SK-N-MC (cell line): ENCODE measurements around the gene GOLGA6A.

Experiments
- DNase-seq: peaks from one replicate; pipeline ENCODE4 v3.0.0-alpha.2; 2011; ENCODE audit warnings: low read depth, low spot score
- H3K27ac ChIP-seq: fragments of 200-600 bp; sonication (generic); 2 replicates; pipeline ENCODE4 v1.5.1; 2016; ENCODE audit warnings: mixed run types
- H3K36me3 ChIP-seq: fragments of 200-600 bp; sonication (generic); 2 replicates; pipeline ENCODE4 v1.6.1; 2017; ENCODE audit warnings: antibody characterized with exemption, low read length, mixed read lengths; ENCODE audit not compliant: insufficient read depth
- H3K4me3 ChIP-seq: fragments of 200-600 bp; sonication (generic); 2 replicates; pipeline ENCODE4 v1.5.1; 2016
- H3K9ac ChIP-seq: fragments of 200-600 bp; sonication (generic); 2 replicates; pipeline ENCODE4 v1.8.0; 2017; ENCODE audit warnings: mixed run types, mixed read lengths; ENCODE audit not compliant: insufficient read length
- H3K9me3 ChIP-seq: fragments of 200-600 bp; sonication (generic); 2 replicates; pipeline ENCODE4 v1.6.1; 2017; ENCODE audit warnings: low read depth, mild to moderate bottlenecking, antibody characterized with exemption, low read length, moderate library complexity, mixed read lengths
- EZH2 ChIP-seq: fragments of 200-600 bp; sonication (generic); IDR thresholded peaks from one replicate; pipeline ENCODE4 v1.6.1; 2017; ENCODE audit warnings: antibody characterized with exemption
- FOXP2 ChIP-seq: optimal IDR thresholded peaks from 2 replicates; pipeline ENCODE3; 2011; ENCODE audit warnings: mild to moderate bottlenecking, moderate library complexity; ENCODE audit not compliant: insufficient read depth; ENCODE audit errors: extremely low read length, control extremely low read depth
- POLR2AphosphoS5 ChIP-seq: IDR thresholded peaks from 2 replicates; pipeline ENCODE4 v1.6.1; 2012; ENCODE audit warnings: mild to moderate bottlenecking, low read depth, low read length, borderline replicate concordance

Gene GOLGA6A

GRCh38 chr15:74127954-74128784, 45.8 kb upstream of the GOLGA6A start:
- H3K27ac ChIP-seq: no peak overlapping the region
- TF ChIP-seq FOXP2 (no peak), POLR2AphosphoS5 (no peak), EZH2 (no peak)
- H3K36me3 ChIP-seq: no peaks in the 10 kb centered on the region
- no peak for DNase-seq
- H3K9ac ChIP-seq: no peak overlapping the region
- H3K9me3 ChIP-seq: no peaks in the 10 kb centered on the region
- peak overlapping the region; percentile 70 for H3K4me3 ChIP-seq

GRCh38 chr15:74127255-74127953, 45.1 kb upstream of the GOLGA6A start:
- TF ChIP-seq EZH2 (no peak), FOXP2 (no peak), POLR2AphosphoS5 (no peak)
- no peaks in the 10 kb centered on the region for H3K36me3 ChIP-seq
- peak overlapping the region; percentile 70 for H3K4me3 ChIP-seq
- no peaks in the 10 kb centered on the region for H3K9me3 ChIP-seq
- peak; percentile 32 for DNase-seq
- no peak overlapping the region for H3K27ac ChIP-seq
- H3K9ac ChIP-seq: no peak overlapping the region

DNA sequence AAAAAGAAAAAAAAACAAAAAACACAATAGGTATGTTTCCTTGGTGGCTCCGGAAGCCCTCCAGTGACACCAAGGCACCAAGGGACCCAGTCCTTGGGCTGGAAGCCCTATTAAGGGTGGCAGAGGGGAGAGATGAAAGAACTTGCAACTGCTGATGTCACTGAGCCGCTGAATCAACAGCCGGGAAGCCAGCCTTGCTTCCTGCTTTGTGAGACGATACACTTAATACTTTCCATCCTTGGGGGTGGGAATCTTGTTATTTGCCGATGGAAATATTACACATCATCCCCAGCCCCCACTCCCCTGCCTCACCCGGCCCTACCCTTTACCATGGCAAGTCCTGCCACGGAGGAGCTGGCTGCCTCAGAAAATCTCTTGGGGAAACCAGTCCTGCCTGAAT, 42.4 kb upstream of the GOLGA6A start:
- no peak for DNase-seq
- H3K4me3 ChIP-seq: no peak overlapping the region
- H3K36me3 ChIP-seq: no peaks in the 10 kb centered on the region
- no peak overlapping the region for H3K27ac ChIP-seq
- TF ChIP-seq FOXP2 (no peak), POLR2AphosphoS5 (no peak), EZH2 (no peak)
- no peak overlapping the region for H3K9ac ChIP-seq
- H3K9me3 ChIP-seq: no peaks in the 10 kb centered on the region

DNA sequence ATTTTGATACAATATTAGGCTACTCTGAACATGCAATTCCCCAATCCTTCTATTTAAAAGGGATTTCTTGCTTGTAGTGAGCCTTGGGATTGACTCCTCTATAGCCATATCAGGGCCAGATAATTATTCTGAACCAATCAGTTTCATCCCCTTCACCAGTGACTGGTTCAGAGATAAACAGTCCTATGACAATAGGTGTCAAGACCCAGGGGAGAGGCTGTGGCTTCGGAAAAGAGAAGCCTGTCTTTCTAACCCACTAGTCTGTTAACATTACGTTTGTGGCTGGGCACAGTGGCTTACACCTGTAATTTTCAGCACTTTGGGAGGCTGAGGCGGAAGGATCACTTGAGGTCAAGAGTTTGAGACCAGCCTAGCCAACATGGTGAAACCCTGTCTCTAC, 41.8 kb upstream of the GOLGA6A start:
- Histone ChIP-seq H3K36me3 (no peaks in the 10 kb centered on the region), H3K4me3 (no peak overlapping the region), H3K27ac (no peak overlapping the region), H3K9me3 (no peaks in the 10 kb centered on the region), H3K9ac (no peak overlapping the region)
- TF ChIP-seq EZH2 (no peak), FOXP2 (no peak), POLR2AphosphoS5 (no peak)
- no peak for DNase-seq

DNA sequence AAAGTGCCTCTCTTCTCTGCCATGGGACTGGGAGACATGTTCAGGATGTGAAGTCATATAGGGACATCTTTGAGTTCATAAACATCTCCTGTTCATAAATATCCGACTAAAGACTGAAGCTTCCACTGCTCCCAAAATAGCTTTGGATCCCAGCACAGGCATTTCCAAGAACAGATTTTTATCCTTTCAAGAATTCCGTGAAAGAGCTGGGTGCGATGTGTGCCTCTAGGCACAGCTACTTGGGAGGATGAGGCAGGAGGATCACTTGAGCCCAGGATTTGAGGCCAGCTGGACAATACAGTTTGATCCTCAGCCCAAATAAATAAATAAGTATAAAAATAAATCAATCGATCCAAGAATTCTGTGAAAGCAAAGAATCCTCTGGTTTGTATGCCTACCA, 41.3 kb upstream of the GOLGA6A start:
- no peak for DNase-seq
- H3K9ac ChIP-seq: no peak overlapping the region
- H3K9me3 ChIP-seq: no peaks in the 10 kb centered on the region
- TF ChIP-seq EZH2: no peak
- no peak for TF ChIP-seq FOXP2
- no peak for TF ChIP-seq POLR2AphosphoS5
- H3K27ac ChIP-seq: no peak overlapping the region
- H3K36me3 ChIP-seq: no peaks in the 10 kb centered on the region
- no peak overlapping the region for H3K4me3 ChIP-seq

- peak; percentile 34 for DNase-seq
Observed at GRCh38 chr15:74123131-74123429, 40.7 kb upstream of the GOLGA6A start.

GRCh38 chr15:74122403-74123130, 40.2 kb upstream of the GOLGA6A start:
- Histone ChIP-seq H3K36me3 (no peaks in the 10 kb centered on the region), H3K9me3 (no peaks in the 10 kb centered on the region), H3K4me3 (no peak overlapping the region), H3K9ac (no peak overlapping the region), H3K27ac (no peak overlapping the region)
- TF ChIP-seq FOXP2: no peak
- TF ChIP-seq POLR2AphosphoS5: no peak
- no peak for TF ChIP-seq EZH2
- no peak for DNase-seq

More at GRCh38 chr15:74123131-74123429, 40.7 kb upstream of the GOLGA6A start:
- no peaks in the 10 kb centered on the region for H3K36me3 ChIP-seq
- no peak overlapping the region for H3K27ac ChIP-seq
- H3K4me3 ChIP-seq: no peak overlapping the region
- no peaks in the 10 kb centered on the region for H3K9me3 ChIP-seq
- H3K9ac ChIP-seq: no peak overlapping the region
- TF ChIP-seq POLR2AphosphoS5 (no peak), EZH2 (no peak), FOXP2 (peak; percentile 23)

DNA sequence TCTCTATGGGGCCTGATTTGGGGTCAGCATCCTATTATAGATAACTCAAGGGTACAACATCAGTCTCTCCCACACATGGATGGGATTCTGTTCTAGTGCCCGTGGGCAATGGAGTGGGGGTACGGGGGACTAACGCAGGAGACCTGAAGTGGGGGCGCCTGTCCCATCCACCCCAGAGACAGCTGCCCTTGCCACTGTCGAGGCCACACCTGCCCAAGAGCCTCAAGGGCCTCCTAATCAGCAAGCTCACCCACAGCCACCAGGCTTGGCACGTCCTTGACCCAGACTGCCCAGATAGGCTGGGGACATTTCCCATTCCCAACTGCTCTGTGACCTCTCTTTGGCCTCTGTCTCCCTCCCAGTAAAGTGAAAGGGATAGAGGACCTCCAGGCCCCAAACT, 39.5 kb upstream of the GOLGA6A start:
- no peaks in the 10 kb centered on the region for H3K9me3 ChIP-seq

More for the DNA sequence above, 39.5 kb upstream of the GOLGA6A start:
- TF ChIP-seq FOXP2 (no peak), POLR2AphosphoS5 (no peak), EZH2 (no peak)
- Histone ChIP-seq H3K27ac (no peak overlapping the region), H3K36me3 (no peaks in the 10 kb centered on the region), H3K9ac (no peak overlapping the region), H3K4me3 (no peak overlapping the region)
- no peak for DNase-seq
